Panc1 (cell line): ENCODE measurements around the gene CCDC197. TPM values are rescaled to one million over a fixed set of nuclear protein-coding genes. Genes with fewer than 3 reads are reported as not detected.

Experiments
- ATAC-seq: fragments of 200-7000 bp; cut with Tn5 transposase; 2 replicates; pipeline ENCODE4 v1.9.1; 2020; ENCODE audit warnings: mild to moderate bottlenecking, moderate library complexity
- BruUV-seq: library from RNA; stranded (reverse); fragments of 400-500 nt; replicated peaks from 2 replicates; lab custom pipeline; 2021; lab: Mats Ljungman, UMichigan
- CTCF ChIA-PET: fragments of 300-600 bp; sonication (Branson Sonifier 250); formaldehyde crosslinking; loops from one replicate; lab custom pipeline; 2022; ENCODE audit warnings: antibody characterized with exemption; lab: Charles Lee
- POLR2A ChIA-PET: fragments of 300-600 bp; sonication (Branson Sonifier 250); formaldehyde crosslinking; loops from one replicate; lab custom pipeline; 2022; ENCODE audit warnings: antibody characterized with exemption; lab: Charles Lee
- DNase-seq: peaks from one replicate; pipeline ENCODE4 v3.0.0-alpha.2; 2010; ENCODE audit warnings: low read depth, low spot score
- H3K27ac ChIP-seq: 2 replicates; pipeline ENCODE4 v1.5.1; 2011; ENCODE audit warnings: mild to moderate bottlenecking, low read length, inconsistent platforms
- H3K27me3 ChIP-seq: fragments of 200-500 bp; sonication (Bioruptor generic); 2 replicates; pipeline ENCODE4 v1.6.0; 2014; ENCODE audit warnings: low read length, inconsistent platforms; ENCODE audit not compliant: control insufficient read depth, insufficient read depth
- H3K36me3 ChIP-seq: fragments of 200-500 bp; sonication (Bioruptor generic); 2 replicates; pipeline ENCODE4 v1.5.1; 2014; ENCODE audit warnings: inconsistent platforms, mild to moderate bottlenecking, low read length, moderate library complexity; ENCODE audit not compliant: control insufficient read depth, insufficient read depth
- H3K4me1 ChIP-seq: 2 replicates; pipeline ENCODE4 v1.5.1; 2011; ENCODE audit warnings: inconsistent platforms, mild to moderate bottlenecking, low read length, moderate library complexity; ENCODE audit not compliant: control insufficient read depth, insufficient read depth
- H3K4me3 ChIP-seq, 2 experiments: 2 replicates each; pipeline ENCODE4 v1.5.1; 2011 to 2012; ENCODE audit warnings: low read depth in 2 of 2, low read length in 2 of 2, mild to moderate bottlenecking in 2 of 2, inconsistent platforms in 1 of 2, moderate library complexity in 1 of 2
- H3K9me3 ChIP-seq: fragments of 200-500 bp; sonication (Bioruptor generic); 2 replicates; pipeline ENCODE4 v1.5.1; 2014; ENCODE audit warnings: low read depth, mild to moderate bottlenecking, inconsistent platforms, low read length, moderate library complexity; ENCODE audit not compliant: control insufficient read depth, insufficient read depth
- POLR2AphosphoS5 ChIP-seq: IDR thresholded peaks from 2 replicates; pipeline ENCODE4 v1.6.1; 2012; ENCODE audit warnings: mild to moderate bottlenecking, low read depth, low read length, moderate library complexity
- SIN3A ChIP-seq: IDR thresholded peaks from 2 replicates; pipeline ENCODE4 v1.6.1; 2012; ENCODE audit warnings: low read depth, mild to moderate bottlenecking, low read length, moderate library complexity, borderline replicate concordance; ENCODE audit not compliant: insufficient read depth
- TCF7L2 ChIP-seq: IDR thresholded peaks from 2 replicates; pipeline ENCODE4 v1.6.1; 2011; ENCODE audit warnings: mild to moderate bottlenecking, low read depth, low read length, inconsistent platforms
- in situ Hi-C: cut with HindIII; loops from 2 replicates; pipeline ENCODE4 v1.10.0; 2016; ENCODE audit warnings: low sequenced_read_pairs, low pct_unique_long_range_greater_than_20kb
- intact Hi-C: fragments of 100-400 bp; cut with micrococcal nuclease; formaldehyde crosslinking; loops from one replicate; pipeline ENCODE4 v1.10.0; 2022; ENCODE audit not compliant: unreplicated experiment
- total RNA-seq: library from RNA; stranded (reverse); gene quantifications from one replicate; pipeline ENCODE4 v1.2.1, GENCODE V29; 2021; ENCODE audit not compliant: unreplicated experiment
- TF ChIP-seq, protein P1 (sequence below), 2 experiments: IDR thresholded peaks; 2 replicates each; pipeline ENCODE4 v1.6.1; 2011 to 2012; ENCODE audit warnings: low read depth in 2 of 2, control low read depth in 1 of 2, low read length in 1 of 2, mild to moderate bottlenecking in 1 of 2, moderate library complexity in 1 of 2; ENCODE audit not compliant: insufficient read depth in 1 of 2
- TF ChIP-seq, protein P2 (sequence below): fragments of 450-650 bp; IDR thresholded peaks from 2 replicates; pipeline ENCODE4 v1.5.1; 2017; ENCODE audit warnings: mild to moderate bottlenecking

CCDC197 gene
- total RNA-seq, 1 experiment from 2014 or later = not detected

DNA sequence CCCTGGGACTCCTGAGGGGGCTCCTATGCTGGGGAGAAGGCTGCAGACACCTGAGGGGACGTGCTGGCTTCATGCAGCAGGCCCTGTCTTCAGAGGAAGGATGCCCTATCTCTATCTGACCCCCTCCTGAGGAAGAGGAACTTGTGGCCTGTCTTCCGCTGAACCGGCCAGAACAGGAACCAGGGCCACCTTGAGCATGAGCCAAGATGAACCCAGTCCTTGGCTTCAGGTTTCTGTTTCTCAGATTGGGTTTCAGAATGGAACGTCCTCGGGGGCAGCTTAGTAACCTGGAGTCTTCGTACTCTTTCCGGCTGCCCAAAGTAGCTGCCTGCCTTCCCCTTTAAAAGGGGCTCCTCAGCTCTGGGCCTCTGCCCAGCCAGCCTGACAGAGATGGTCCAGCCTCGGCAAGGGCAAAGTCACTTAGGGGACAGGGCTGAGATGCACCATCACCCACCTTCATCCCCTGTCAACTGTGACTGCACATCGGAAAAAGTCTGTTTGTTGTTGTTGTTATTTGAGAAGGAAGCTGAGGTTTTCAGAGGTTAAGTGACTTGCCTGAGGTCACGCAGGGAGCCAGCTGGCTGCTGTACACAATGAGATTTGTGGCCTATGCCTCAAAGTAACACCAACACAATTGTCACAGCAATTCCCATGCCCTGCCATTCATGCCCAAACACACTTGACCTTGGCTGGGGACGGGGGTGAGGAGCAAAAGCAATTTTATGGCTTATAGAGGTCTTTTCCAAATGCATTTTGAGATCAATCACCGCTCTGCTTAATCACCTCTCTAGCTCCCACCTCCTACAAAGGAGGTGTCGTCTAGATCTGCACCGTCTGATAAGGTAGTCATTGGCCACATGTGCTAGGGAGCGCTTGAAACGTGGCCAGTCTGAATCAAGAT lies 34.1 kb upstream of the CCDC197 start:
- in situ Hi-C loops (no loop called here), intact Hi-C loops (no loop called here)
- Histone ChIP-seq H3K27me3 (no peaks in the 10 kb centered on the region), H3K4me1 (peaks cover 34% of the 10 kb centered on the region), H3K9me3 (no peaks in the 10 kb centered on the region), H3K36me3 (no peaks in the 10 kb centered on the region), H3K4me3 (no peak overlapping the region), H3K27ac (no peak overlapping the region)
- ChIA-PET CTCF (no interaction called here), POLR2A (no interaction called here)
- DNase-seq = no peak
- no TSS peak for BruUV-seq
- peak; percentile 21; the same call in 1 of the 2 replicates for ATAC-seq
- TF ChIP-seq, protein P1, sequence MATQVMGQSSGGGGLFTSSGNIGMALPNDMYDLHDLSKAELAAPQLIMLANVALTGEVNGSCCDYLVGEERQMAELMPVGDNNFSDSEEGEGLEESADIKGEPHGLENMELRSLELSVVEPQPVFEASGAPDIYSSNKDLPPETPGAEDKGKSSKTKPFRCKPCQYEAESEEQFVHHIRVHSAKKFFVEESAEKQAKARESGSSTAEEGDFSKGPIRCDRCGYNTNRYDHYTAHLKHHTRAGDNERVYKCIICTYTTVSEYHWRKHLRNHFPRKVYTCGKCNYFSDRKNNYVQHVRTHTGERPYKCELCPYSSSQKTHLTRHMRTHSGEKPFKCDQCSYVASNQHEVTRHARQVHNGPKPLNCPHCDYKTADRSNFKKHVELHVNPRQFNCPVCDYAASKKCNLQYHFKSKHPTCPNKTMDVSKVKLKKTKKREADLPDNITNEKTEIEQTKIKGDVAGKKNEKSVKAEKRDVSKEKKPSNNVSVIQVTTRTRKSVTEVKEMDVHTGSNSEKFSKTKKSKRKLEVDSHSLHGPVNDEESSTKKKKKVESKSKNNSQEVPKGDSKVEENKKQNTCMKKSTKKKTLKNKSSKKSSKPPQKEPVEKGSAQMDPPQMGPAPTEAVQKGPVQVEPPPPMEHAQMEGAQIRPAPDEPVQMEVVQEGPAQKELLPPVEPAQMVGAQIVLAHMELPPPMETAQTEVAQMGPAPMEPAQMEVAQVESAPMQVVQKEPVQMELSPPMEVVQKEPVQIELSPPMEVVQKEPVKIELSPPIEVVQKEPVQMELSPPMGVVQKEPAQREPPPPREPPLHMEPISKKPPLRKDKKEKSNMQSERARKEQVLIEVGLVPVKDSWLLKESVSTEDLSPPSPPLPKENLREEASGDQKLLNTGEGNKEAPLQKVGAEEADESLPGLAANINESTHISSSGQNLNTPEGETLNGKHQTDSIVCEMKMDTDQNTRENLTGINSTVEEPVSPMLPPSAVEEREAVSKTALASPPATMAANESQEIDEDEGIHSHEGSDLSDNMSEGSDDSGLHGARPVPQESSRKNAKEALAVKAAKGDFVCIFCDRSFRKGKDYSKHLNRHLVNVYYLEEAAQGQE (IDR thresholded peaks at IDR 0.05; ENCODE audit: insufficient read depth in 1 of 2, low read depth in 2 of 2, low read length in 1 of 2) = no peak
- no peak for TF ChIP-seq TCF7L2
- TF ChIP-seq, protein P2, sequence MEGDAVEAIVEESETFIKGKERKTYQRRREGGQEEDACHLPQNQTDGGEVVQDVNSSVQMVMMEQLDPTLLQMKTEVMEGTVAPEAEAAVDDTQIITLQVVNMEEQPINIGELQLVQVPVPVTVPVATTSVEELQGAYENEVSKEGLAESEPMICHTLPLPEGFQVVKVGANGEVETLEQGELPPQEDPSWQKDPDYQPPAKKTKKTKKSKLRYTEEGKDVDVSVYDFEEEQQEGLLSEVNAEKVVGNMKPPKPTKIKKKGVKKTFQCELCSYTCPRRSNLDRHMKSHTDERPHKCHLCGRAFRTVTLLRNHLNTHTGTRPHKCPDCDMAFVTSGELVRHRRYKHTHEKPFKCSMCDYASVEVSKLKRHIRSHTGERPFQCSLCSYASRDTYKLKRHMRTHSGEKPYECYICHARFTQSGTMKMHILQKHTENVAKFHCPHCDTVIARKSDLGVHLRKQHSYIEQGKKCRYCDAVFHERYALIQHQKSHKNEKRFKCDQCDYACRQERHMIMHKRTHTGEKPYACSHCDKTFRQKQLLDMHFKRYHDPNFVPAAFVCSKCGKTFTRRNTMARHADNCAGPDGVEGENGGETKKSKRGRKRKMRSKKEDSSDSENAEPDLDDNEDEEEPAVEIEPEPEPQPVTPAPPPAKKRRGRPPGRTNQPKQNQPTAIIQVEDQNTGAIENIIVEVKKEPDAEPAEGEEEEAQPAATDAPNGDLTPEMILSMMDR = no peak
- TF ChIP-seq POLR2AphosphoS5 = no peak
- no peak for TF ChIP-seq SIN3A

DNA sequence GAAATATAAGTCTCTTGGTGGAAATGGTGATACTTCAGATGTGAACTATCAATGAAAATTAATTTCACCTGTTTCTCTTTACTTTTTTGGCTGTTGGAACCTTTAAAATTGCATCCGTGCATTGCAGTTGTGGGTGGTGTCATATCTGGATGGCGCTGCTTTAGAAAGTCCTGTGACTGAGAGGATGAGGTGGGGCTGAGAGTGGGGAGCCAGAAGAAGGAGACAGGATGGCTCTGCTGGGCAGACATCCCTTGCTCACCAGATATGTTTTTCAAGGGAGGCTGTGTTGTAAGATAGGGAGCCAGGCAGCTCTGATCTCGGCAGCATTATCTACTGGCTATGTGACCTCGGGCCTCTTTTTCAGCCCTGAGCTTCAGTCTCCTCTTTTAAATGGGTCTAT lies 33.4 kb upstream of the CCDC197 start:
- ATAC-seq (no peak), DNase-seq (no peak)
- H3K4me1 ChIP-seq = peaks cover 27% of the 10 kb centered on the region

More for the DNA sequence above, 33.4 kb upstream of the CCDC197 start:
- Histone ChIP-seq H3K27ac (no peak overlapping the region), H3K4me3 (no peak overlapping the region), H3K27me3 (no peaks in the 10 kb centered on the region), H3K36me3 (no peaks in the 10 kb centered on the region), H3K9me3 (no peaks in the 10 kb centered on the region)
- TF ChIP-seq TCF7L2 (no peak), SIN3A (no peak), POLR2AphosphoS5 (no peak)
- TF ChIP-seq, protein P2 = no peak
- TF ChIP-seq, protein P1 (IDR thresholded peaks at IDR 0.05; ENCODE audit: insufficient read depth in 1 of 2, low read depth in 2 of 2, low read length in 1 of 2) = no peak
- in situ Hi-C loops (no loop called here), intact Hi-C loops (no loop called here)
- ChIA-PET POLR2A (no interaction called here), CTCF (no interaction called here)
- BruUV-seq = no TSS peak
